Measurements from ENCODE around the gene AMH. TPM values are rescaled to one million over a fixed set of nuclear protein-coding genes. Genes with fewer than 3 reads are reported as not detected.
A peak's percentile ranks its signal among the peaks of the same experiment; 100 is the strongest.

Gene AMH
- total and polyA plus RNA-seq, 3 donors from 2014 or later: 50.8 to 268 (median 180) TPM

GRCh38 chr19:2240881-2241760 is 8.0 kb upstream of the AMH start:
- Histone ChIP-seq H3K36me3 (ENCODE audit: low read depth, missing control alignments) (no peaks in the 10 kb centered on the region), H3K4me1 (peaks cover 39% of the 10 kb centered on the region)

GRCh38 chr19:2242092-2242537 is 7.0 kb upstream of the AMH start:
- no peak for DNase-seq
- Histone ChIP-seq H3K27me3 (no peaks in the 10 kb centered on the region), H3K27ac (peak overlapping the region in 1 of 2 donors; percentile 12), H3K9me3 (no peaks in the 10 kb centered on the region), H3K36me3 (ENCODE audit: low read depth, missing control alignments) (no peaks in the 10 kb centered on the region), H3K4me1 (peaks cover 43% of the 10 kb centered on the region), H3K4me3 (no peak overlapping the region)
- intact Hi-C loops (cut with DNase I; ENCODE audit: low total_unique reads): no loop called here
- WGBS, 2 donors: 73 to 82% methylated on average over 12 of the region's 12 CpGs
- TF ChIP-seq POLR2A (IDR thresholded peaks at IDR 0.05) (no peak), CTCF (IDR thresholded peaks at IDR 0.05) (no peak)

More at GRCh38 chr19:2240881-2241760, 8.0 kb upstream of the AMH start:
- WGBS, 2 donors: 65 to 66% methylated on average over 31 to 41 of the region's 41 CpGs
- TF ChIP-seq POLR2A (IDR thresholded peaks at IDR 0.05): no peak
- TF ChIP-seq CTCF (IDR thresholded peaks at IDR 0.05): no peak
- DNase-seq: peak; percentile 71
- no peaks in the 10 kb centered on the region for H3K9me3 ChIP-seq
- peak overlapping the region; percentile 12 to 35 for H3K27ac ChIP-seq
- no peak overlapping the region for H3K4me3 ChIP-seq
- intact Hi-C loops (cut with DNase I; ENCODE audit: low total_unique reads): no loop called here
- H3K27me3 ChIP-seq: no peaks in the 10 kb centered on the region

- DNase-seq: no peak
- intact Hi-C loops (cut with DNase I; ENCODE audit: low total_unique reads): no loop called here
- H3K27me3 ChIP-seq: no peaks in the 10 kb centered on the region
- WGBS, 2 donors: 85 to 92% methylated on average over 8 of the region's 8 CpGs
- no peak overlapping the region for H3K4me3 ChIP-seq
- H3K4me1 ChIP-seq: peaks cover 41% of the 10 kb centered on the region
- TF ChIP-seq POLR2A (IDR thresholded peaks at IDR 0.05): no peak
- no peak for TF ChIP-seq CTCF (IDR thresholded peaks at IDR 0.05)
- no peak overlapping the region for H3K27ac ChIP-seq
- no peaks in the 10 kb centered on the region for H3K36me3 ChIP-seq (ENCODE audit: low read depth, missing control alignments)
- H3K9me3 ChIP-seq: no peaks in the 10 kb centered on the region
These were observed 6.3 kb upstream of the AMH start for GRCh38 chr19:2242816-2243215.

GRCh38 chr19:2243274-2244124 is 5.6 kb upstream of the AMH start:
- WGBS, 2 donors: 77 to 84% methylated on average over 13 to 32 of the region's 32 CpGs
- no peak overlapping the region for H3K4me3 ChIP-seq
- TF ChIP-seq POLR2A (IDR thresholded peaks at IDR 0.05) (no peak), CTCF (IDR thresholded peaks at IDR 0.05) (no peak)

More at GRCh38 chr19:2243274-2244124, 5.6 kb upstream of the AMH start:
- Histone ChIP-seq H3K27ac (no peak overlapping the region), H3K36me3 (ENCODE audit: low read depth, missing control alignments) (no peaks in the 10 kb centered on the region), H3K27me3 (no peaks in the 10 kb centered on the region), H3K4me1 (peaks cover 35% of the 10 kb centered on the region), H3K9me3 (no peaks in the 10 kb centered on the region)
- no peak for DNase-seq
- intact Hi-C loops (cut with DNase I; ENCODE audit: low total_unique reads): no loop called here
